Measurements from ENCODE around the gene FHAD1. TPM values are rescaled to one million over a fixed set of nuclear protein-coding genes. Genes with fewer than 3 reads are reported as not detected.

The FHAD1 gene
- total and polyA plus RNA-seq, 2 experiments from 2014 or later = 0.13 to 0.68 TPM

- Histone ChIP-seq H3K27ac (no peak overlapping the region), H3K4me2 (no peak overlapping the region)
Measured at GRCh38 chr1:15346346-15347030, 99.5 kb downstream of the FHAD1 start.

GRCh38 chr1:15347182-15347581 lies 100.2 kb downstream of the FHAD1 start:
- Histone ChIP-seq H3K36me3 (replicated peaks; ENCODE audit: insufficient read depth, low read depth) (no peaks in the 10 kb centered on the region), H3K4me3 (no peak overlapping the region), H2AFZ (no peak overlapping the region), H3K4me2 (no peak overlapping the region), H3K4me1 (ENCODE audit: insufficient read depth) (peaks cover 7% of the 10 kb centered on the region), H3K9me2 (replicated peaks; ENCODE audit: insufficient read depth) (no peaks in the 10 kb centered on the region), H3K9me3 (ENCODE audit: low read depth) (no peaks in the 10 kb centered on the region), H4K20me1 (ENCODE audit: insufficient read depth, poor library complexity, severe bottlenecking) (no peaks in the 10 kb centered on the region), H3K27ac (no peak overlapping the region), H3K79me2 (no peaks in the 10 kb centered on the region), H3K27me3 (no peaks in the 10 kb centered on the region)
- 94% methylated on average over 7 of the region's 7 CpGs for WGBS (ENCODE audit: low lambda C conversion rate, missing lambda C conversion rate)
- TF ChIP-seq CTCF (IDR thresholded peaks at IDR 0.05; ENCODE audit: poor library complexity) (no peak), EZH2 (IDR thresholded peaks at IDR 0.05; ENCODE audit: borderline replicate concordance) (no peak), EZH2phosphoT487 (IDR thresholded peaks at IDR 0.05; ENCODE audit: low read depth, severe bottlenecking, unreplicated experiment) (no peak)
- DNase-seq (ENCODE audit: low spot score) = no peak

More at GRCh38 chr1:15346346-15347030, 99.5 kb downstream of the FHAD1 start:
- no peak for TF ChIP-seq EZH2 (IDR thresholded peaks at IDR 0.05; ENCODE audit: borderline replicate concordance)
- no peak for TF ChIP-seq EZH2phosphoT487 (IDR thresholded peaks at IDR 0.05; ENCODE audit: low read depth, severe bottlenecking, unreplicated experiment)
- TF ChIP-seq CTCF (IDR thresholded peaks at IDR 0.05; ENCODE audit: poor library complexity) = no peak
- Histone ChIP-seq H3K27me3 (no peaks in the 10 kb centered on the region), H3K9me3 (ENCODE audit: low read depth) (no peaks in the 10 kb centered on the region), H4K20me1 (ENCODE audit: insufficient read depth, poor library complexity, severe bottlenecking) (no peaks in the 10 kb centered on the region), H3K79me2 (no peaks in the 10 kb centered on the region), H3K9me2 (replicated peaks; ENCODE audit: insufficient read depth) (no peaks in the 10 kb centered on the region), H2AFZ (no peak overlapping the region), H3K36me3 (replicated peaks; ENCODE audit: insufficient read depth, low read depth) (no peaks in the 10 kb centered on the region), H3K4me1 (ENCODE audit: insufficient read depth) (no peaks in the 10 kb centered on the region), H3K4me3 (no peak overlapping the region)
- WGBS (ENCODE audit: low lambda C conversion rate, missing lambda C conversion rate) = 91% methylated on average over 14 of the region's 14 CpGs
- no peak for DNase-seq (ENCODE audit: low spot score)

GRCh38 chr1:15348648-15349047 lies 101.6 kb downstream of the FHAD1 start:
- no peaks in the 10 kb centered on the region for H3K79me2 ChIP-seq
- DNase-seq (ENCODE audit: low spot score) = no peak
- no peaks in the 10 kb centered on the region for H3K9me3 ChIP-seq (ENCODE audit: low read depth)
- no peak overlapping the region for H3K27ac ChIP-seq
- no peaks in the 10 kb centered on the region for H3K27me3 ChIP-seq
- TF ChIP-seq CTCF (IDR thresholded peaks at IDR 0.05; ENCODE audit: poor library complexity) (no peak), EZH2 (IDR thresholded peaks at IDR 0.05; ENCODE audit: borderline replicate concordance) (no peak), EZH2phosphoT487 (IDR thresholded peaks at IDR 0.05; ENCODE audit: low read depth, severe bottlenecking, unreplicated experiment) (no peak)
- 98% methylated on average over 9 of the region's 9 CpGs for WGBS (ENCODE audit: low lambda C conversion rate, missing lambda C conversion rate)
- H3K4me2 ChIP-seq = no peak overlapping the region
- no peak overlapping the region for H2AFZ ChIP-seq
- no peaks in the 10 kb centered on the region for H4K20me1 ChIP-seq (ENCODE audit: insufficient read depth, poor library complexity, severe bottlenecking)
- no peaks in the 10 kb centered on the region for H3K36me3 ChIP-seq (replicated peaks; ENCODE audit: insufficient read depth, low read depth)
- no peak overlapping the region for H3K4me3 ChIP-seq
- H3K4me1 ChIP-seq (ENCODE audit: insufficient read depth) = peaks cover 9% of the 10 kb centered on the region
- no peaks in the 10 kb centered on the region for H3K9me2 ChIP-seq (replicated peaks; ENCODE audit: insufficient read depth)

Measured in hepatocyte (in vitro differentiated cells).